HG03108 (cell line): Measurements from ENCODE around the gene ATG3.
"Not testable (repeated sequence)": the region's sequence is repeated elsewhere in the genome, so short reads cannot be mapped to it uniquely, and the experiment has no call there.

Experiments
- ATAC-seq: cut with Tn5 transposase; IDR thresholded peaks from one replicate; pipeline ENCODE4 v1.9.1; 2021; ENCODE audit warnings: moderate library complexity; ENCODE audit not compliant: unreplicated experiment

The ATG3 gene

GRCh38 chr3:112564247-112564939, 2.6 kb upstream of the ATG3 start:
- not testable (repeated sequence) for ATAC-seq

DNA sequence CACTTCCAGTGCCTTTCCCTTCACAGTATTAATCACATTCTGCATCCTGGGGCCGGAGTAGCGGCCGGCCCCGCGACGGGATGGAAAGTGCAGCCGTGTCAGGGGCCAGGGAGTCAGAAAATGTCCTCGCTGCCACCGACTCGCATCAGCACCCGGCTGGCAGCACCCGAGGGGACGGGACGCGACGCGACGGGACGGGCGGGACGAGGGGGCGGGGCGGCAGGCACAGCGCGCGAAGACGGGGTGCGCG, 353 bp downstream of the ATG3 start:
- ATAC-seq: peak; percentile 29

DNA sequence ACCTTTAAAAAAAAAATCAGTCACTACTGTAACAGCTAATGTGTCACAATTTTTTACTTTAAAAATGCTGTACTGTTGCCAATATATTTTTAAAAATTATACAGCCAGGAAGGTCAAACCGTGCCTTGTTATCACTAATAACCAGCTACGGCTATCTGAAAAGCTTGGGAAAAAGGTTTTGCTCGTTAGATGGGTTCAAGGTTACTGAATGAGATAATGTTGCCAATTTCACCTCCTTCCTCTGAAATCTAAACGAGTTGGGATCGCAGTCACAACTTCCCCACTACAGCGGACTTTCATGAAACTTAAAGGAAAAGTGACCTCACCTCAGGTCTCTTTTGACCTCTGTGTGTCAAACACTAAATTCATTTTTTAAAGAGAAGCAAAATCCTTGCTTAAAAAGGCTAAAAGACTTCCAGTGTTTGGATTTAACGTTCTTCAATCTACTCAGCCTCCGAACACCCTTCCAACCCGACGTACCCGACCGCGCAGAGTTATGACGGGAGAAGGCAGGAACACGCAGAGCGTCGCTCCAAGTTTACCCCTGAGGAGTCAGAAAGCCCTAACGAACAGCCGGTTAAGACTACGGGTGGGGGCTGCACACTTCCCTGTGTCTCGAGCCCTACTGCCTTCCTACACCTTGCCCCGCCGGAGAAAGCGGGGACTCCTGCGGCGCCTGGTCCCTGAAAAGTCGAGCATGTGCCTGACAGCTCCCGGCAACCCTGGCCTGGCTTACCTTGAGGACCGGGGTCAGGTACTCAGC, 860 bp downstream of the ATG3 start:
- peak; percentile 16 for ATAC-seq

DNA sequence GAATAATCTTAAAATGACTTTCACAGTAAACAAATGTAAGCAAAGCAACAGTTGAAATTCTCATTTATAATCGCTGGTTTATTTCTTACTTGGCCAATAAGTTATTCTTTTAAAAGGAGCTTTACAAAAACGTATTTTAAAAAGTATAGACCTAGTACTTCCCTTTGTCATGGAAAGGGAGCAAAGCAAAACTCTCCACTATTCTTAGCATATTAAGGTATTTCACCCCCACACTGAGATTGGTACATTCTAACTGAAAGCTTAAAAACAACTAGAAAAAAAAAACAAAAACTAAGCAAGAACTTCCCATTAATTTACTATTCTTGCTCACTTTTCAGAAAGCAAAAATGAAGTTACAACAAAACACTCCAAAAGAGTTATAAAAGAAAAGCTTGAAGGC, 1.5 kb downstream of the ATG3 start:
- ATAC-seq: no peak

GRCh38 chr3:112557976-112558375, 3.8 kb downstream of the ATG3 start:
- no peak for ATAC-seq

- no peak for ATAC-seq
These were observed 6.1 kb downstream of the ATG3 start for GRCh38 chr3:112555535-112556170.

DNA sequence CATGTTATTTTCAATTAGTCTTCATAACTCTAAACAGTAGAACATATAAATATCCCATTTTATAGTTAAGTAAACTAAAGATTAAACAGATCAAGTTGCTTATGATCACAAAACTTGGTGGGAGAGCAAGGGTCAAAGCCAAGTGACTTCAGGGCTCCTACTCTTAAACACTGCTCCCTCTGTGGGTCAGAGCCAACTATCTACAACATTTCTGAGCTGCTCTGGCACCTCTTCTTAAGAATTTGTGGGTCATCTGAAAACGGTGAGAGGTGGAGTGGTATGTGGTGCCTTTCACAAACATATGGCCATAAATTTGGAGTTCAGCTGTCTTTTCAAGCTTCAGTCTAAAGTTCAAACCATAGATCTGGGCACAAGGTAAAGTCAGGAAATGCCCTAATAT, 10.9 kb downstream of the ATG3 start:
- no peak for ATAC-seq

DNA sequence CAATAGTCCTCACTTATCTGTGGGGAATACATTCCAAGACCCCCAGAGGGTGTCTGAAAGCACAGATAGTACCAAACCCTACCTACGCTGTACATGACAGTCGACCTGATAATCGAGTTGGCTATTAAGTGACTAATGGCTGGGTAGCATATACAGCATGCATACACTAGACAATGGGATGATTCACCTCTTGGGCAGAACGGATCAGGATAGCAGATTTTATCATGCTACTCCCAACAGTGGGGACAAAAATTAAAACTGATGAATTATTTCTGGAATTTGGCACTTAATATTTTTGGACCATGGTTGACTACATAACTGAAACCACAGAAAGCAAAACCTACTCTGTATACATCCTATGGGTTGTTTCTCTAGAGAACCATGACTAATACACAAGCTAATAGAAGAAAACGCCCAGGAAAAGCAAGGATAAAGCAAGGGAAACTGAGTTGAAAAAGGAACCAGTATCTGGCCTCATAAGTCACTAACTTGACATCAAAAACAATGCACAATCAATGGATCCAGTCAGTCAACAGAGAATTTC, 15.5 kb downstream of the ATG3 start:
- no peak for ATAC-seq

DNA sequence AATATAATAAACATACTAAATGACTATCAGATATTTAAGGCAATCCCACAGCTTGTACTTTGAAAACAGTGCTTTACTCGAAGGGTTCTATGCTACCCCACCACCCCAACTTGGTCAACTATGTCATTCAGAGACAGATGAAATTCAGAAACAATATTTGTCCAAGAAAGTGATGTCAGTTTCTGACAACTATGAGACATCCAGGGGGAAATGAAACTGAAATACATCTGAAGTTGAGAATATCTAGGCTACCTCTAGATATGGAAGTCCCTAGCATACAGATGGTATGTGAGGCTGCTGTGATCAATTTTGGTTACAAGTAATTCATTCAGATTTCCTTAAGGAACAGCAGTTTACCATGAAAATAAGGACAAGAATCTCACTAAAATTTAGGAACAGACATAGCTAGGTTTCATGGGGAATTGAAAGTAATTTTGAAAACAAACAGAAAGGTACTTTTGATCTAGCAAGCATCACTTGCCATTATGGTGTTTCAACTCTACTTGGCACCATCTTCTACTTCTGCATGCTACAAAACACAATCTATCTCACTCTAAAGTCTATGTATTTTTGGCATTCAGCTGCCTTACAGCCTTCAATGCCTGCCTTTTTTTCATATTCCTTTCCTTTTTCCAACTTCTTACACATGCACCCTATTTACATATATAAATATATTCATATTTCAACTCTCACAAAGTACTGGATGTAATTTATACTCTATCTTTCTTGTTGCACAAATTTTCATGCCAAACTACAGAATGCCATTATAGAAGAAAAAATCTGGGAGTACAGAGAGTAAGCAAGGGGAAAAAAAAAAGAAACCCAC, 21.7 kb downstream of the ATG3 start:
- ATAC-seq: peak; percentile 74

DNA sequence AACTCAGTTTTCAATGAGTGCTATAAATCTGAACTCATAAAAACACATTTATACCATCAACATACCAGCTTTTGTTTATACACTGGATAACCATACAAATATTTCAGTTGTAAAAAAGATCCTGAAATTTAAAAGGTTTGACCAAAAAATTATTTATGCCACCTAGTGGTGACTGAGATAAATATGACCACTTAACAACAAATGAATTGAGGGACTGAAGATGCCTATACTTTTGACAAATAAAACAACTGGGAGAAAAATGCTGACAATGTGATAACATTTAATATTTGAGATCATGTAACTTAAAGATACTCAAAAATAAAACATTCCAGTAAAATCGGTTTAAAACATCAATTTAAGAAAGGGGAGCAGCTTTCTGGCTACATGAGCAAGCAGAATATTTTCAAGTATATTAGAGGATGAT, 30.4 kb downstream of the ATG3 start:
- no peak for ATAC-seq

DNA sequence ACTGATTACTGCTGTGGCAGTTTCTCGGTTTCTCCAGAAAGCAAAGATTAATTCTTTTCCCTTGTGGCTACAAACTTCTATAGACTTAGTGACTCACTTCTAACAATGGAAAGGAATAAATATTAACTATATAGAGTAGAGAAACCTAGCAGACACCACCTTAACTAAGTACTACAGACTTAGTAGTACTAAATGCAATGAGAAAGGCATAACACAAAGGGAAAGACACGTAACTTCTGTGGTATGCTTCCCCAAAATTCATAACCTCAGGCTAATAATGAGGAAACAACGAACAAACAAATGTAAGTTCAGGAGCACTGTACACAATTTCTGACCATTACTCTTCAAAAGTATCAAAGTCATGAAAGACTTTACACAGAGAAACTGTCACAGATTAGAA, 31.2 kb downstream of the ATG3 start:
- ATAC-seq: no peak

- not testable (repeated sequence) for ATAC-seq
These were observed 37.6 kb downstream of the ATG3 start for GRCh38 chr3:112524127-112524526.

DNA sequence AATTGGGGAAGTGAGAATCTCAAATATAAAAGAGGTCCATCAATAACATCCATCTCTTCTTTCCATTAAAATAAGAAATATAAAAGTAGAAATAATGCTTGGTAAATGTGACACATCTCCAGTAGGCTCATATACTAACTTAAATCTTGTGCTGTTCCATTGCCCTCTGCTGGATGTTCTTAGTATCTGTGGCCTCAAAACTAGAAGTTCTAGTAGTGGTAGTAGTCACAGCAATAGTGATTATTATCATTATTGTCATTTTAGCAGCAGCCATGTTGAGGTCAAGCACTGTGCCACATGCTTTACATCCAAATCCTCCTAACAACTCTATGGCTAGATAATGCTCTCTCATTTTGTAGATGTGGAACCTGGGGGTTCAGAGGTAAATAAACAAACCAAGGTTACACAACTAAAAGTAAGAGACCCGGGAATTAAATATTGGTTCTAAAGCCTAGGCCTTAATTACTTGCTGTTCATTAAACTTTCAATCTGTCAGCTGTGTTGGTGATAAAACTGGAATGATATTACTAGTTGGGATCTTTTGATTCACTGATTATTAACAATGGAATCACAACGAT, 42.2 kb downstream of the ATG3 start:
- ATAC-seq: no peak

DNA sequence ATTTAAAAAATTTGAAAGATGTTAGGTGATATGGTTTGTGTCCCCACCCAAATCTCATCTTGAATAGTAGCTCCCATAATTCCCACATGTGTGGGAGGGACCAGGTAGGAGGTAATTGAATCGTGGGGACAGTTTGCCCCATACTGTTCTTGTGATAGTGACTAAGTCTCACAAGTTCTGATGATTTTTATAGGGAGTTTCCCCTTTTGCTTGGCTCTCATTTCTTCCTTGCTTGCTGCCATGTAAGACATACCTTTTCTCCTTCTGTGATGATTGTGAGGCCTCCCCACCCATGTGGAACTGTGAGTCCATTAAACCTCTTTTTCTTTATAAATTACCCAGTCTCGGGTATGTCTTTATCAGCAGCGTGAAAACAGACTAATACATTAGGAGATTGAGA, 42.8 kb downstream of the ATG3 start:
- ATAC-seq: not testable (repeated sequence)

DNA sequence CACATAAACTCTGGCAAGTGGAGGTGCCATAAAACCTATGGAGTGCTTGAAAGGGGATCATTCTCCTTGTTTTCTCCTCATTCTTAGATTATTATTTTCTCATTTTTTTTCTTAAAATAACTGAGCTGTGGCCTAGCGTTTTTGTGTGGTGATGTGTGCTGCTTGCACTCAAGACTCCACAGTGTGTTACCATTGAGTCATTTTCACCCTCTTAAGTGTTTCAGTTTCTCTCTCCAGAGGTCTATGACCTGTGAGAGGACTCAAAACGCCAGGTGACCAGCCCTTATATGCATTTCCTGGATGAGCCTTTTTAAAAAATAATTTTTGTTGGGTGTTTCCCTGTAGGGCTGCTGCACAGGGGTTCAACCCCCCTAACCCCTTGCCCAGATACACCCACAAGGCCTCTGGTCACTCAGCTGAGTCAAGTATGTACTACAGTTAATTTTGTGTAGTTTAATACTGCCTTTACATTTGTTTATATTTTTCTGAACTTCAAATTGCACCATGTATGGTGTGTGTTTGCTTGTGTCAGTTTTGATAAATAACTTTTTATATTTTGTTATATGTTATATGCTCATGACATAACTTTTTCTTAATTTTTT, 47.1 kb downstream of the ATG3 start:
- ATAC-seq: peak; percentile 100

DNA sequence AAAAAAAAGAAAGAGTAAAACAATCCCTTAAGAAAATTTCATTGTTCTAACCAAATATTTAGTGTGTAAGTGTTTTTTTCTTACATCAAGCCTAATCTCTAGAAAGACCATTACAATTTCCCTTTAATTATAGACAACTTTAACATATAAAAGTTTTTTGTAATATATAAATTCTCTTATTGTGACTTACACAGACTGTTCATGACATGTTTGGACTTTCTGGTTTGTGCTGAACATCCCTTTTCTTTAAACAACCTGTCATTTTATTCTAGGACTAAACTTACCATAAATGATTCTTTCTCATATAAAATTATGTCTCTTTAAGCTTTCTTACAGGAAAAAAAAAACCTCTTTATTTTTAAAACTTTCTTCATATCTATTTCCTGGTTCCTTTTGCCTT, 49.4 kb downstream of the ATG3 start:
- no peak for ATAC-seq

GRCh38 chr3:112508860-112509259, 52.9 kb downstream of the ATG3 start:
- no peak for ATAC-seq

- ATAC-seq: no peak
These were observed 53.5 kb downstream of the ATG3 start for GRCh38 chr3:112508261-112508660.

DNA sequence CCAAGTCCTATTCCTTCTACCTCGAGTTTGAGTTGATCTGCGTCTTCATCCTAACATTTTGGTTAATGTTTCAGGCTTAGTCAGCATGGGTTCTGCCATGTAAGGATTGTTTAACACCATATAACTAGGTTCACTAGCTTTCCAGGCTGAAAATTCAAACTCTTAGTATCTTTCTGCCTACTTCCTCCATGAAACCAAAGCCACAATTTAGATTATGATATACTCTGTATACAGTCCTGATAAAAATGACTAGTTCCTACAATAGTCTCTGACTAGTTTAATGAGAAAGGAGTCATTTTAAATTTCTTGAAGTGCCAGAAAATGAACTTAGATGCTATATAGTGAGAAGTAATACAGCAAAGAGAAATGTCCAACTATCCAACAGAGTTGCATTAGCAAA, 55.9 kb downstream of the ATG3 start:
- ATAC-seq: no peak

DNA sequence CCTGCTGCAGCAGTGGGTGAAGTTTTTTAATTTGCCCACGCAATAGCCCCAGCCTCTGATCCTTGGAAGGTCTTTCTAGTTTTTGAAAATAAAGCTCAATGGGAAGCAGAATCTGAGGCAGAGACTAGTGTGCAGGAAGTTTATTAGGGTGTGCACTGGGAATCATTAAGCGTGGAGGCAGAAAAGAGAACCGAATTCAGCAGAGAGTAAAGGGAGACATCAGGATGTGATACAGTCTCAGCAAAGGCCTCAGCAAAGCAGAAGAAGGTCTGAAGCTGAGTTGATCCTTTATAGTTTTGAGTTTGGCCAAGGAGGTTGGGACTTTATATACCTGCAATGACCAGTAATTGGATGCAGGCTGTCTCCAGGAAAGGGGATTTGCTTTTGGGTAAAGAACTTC, 57.6 kb downstream of the ATG3 start:
- no peak for ATAC-seq
